Activated naive CD4-positive, alpha-beta T cell treated with anti-CD3 and anti-CD28 coated beads for 36 hours (primary cell): Measurements from ENCODE around the gene KIF6. TPM values are rescaled to one million over a fixed set of nuclear protein-coding genes. Genes with fewer than 3 reads are reported as not detected.
A peak's percentile ranks its signal among the peaks of the same experiment; 100 is the strongest.

Experiments used
- CTCF ChIA-PET: fragments of 350-600 bp; sonication (Branson Sonifier 250); formaldehyde crosslinking; loops from one replicate; lab custom pipeline; 2021; ENCODE audit warnings: antibody characterized with exemption; lab: Charles Lee
- DNase-seq: peaks from one replicate; pipeline ENCODE4 v3.0.0-alpha.2; 2020
- H3K27ac Mint-ChIP-seq: one replicate; pipeline ENCODE4 v1.8.0; 2021; ENCODE audit warnings: mild to moderate bottlenecking, mixed read lengths
- H3K27me3 Mint-ChIP-seq: one replicate; pipeline ENCODE4 v1.8.0; 2021; ENCODE audit warnings: low read depth, mixed read lengths
- H3K36me3 Mint-ChIP-seq: one replicate; pipeline ENCODE4 v1.8.0; 2021; ENCODE audit warnings: low read depth, mixed read lengths
- H3K4me1 Mint-ChIP-seq: one replicate; pipeline ENCODE4 v1.8.0; 2021; ENCODE audit warnings: low read depth, mixed read lengths
- H3K4me3 Mint-ChIP-seq: one replicate; pipeline ENCODE4 v1.8.0; 2021; ENCODE audit warnings: mild to moderate bottlenecking, moderate library complexity, mixed read lengths
- H3K9me3 Mint-ChIP-seq: one replicate; pipeline ENCODE4 v1.8.0; 2021; ENCODE audit warnings: mixed read lengths
- intact Hi-C: fragments of 100-400 bp; cut with micrococcal nuclease; formaldehyde crosslinking; loops from one replicate; pipeline ENCODE4 v1.15.1; 2023
- total RNA-seq, 2 experiments: library from RNA; stranded (reverse); gene quantifications; one replicate each; pipeline ENCODE4 v1.2.3, GENCODE V29; 2021

The KIF6 gene
- total RNA-seq, 2 experiments from 2014 or later, result 0.10 to 0.30 TPM

GRCh38 chr6:39453956-39454524, 271.2 kb downstream of the KIF6 start:
- no peak overlapping the region for H3K4me3 Mint-ChIP-seq
- H3K9me3 Mint-ChIP-seq, result peaks cover 6% of the 10 kb centered on the region
- no peaks in the 10 kb centered on the region for H3K36me3 Mint-ChIP-seq
- no peak overlapping the region for H3K27ac Mint-ChIP-seq
- peaks cover 19% of the 10 kb centered on the region for H3K27me3 Mint-ChIP-seq
- CTCF ChIA-PET, result interaction anchor here (0.7 kb wide), 1 partner anchor 41 kb away, joined by 3 read pairs; no protein-coding TSS in a partner anchor
- no peak for DNase-seq
- peaks cover 13% of the 10 kb centered on the region for H3K4me1 Mint-ChIP-seq
- intact Hi-C loops, result no loop called here

GRCh38 chr6:39453241-39453640, 272.0 kb downstream of the KIF6 start:
- Mint-ChIP-seq H3K9me3 (peaks cover 6% of the 10 kb centered on the region), H3K4me3 (no peak overlapping the region), H3K27me3 (peaks cover 25% of the 10 kb centered on the region), H3K4me1 (peaks cover 13% of the 10 kb centered on the region), H3K27ac (no peak overlapping the region), H3K36me3 (no peaks in the 10 kb centered on the region)
- intact Hi-C loops, result no loop called here
- no peak for DNase-seq
- CTCF ChIA-PET, result interaction anchor here (1.6 kb wide), 2 partner anchors 10 to 20 kb away, joined by 3 to 6 read pairs; no protein-coding TSS in a partner anchor

- Mint-ChIP-seq H3K27ac (no peak overlapping the region), H3K9me3 (peaks cover 6% of the 10 kb centered on the region), H3K4me3 (no peak overlapping the region), H3K36me3 (no peaks in the 10 kb centered on the region), H3K27me3 (peaks cover 25% of the 10 kb centered on the region), H3K4me1 (peaks cover 13% of the 10 kb centered on the region)
- CTCF ChIA-PET, result interaction anchor here (0.6 to 1.6 kb wide), 5 partner anchors 10 to 274 kb away, joined by 3 to 6 read pairs (median 3); no protein-coding TSS in a partner anchor
- intact Hi-C loops, result no loop called here
- DNase-seq, result peak; percentile 11
Measured at GRCh38 chr6:39452306-39453145, 272.7 kb downstream of the KIF6 start.

- Mint-ChIP-seq H3K27ac (no peak overlapping the region), H3K9me3 (peaks cover 6% of the 10 kb centered on the region), H3K27me3 (peaks cover 28% of the 10 kb centered on the region), H3K4me3 (no peak overlapping the region), H3K36me3 (no peaks in the 10 kb centered on the region), H3K4me1 (peaks cover 19% of the 10 kb centered on the region)
- peak; percentile 37 for DNase-seq
- intact Hi-C loops, result no loop called here
- CTCF ChIA-PET, result interaction anchor here (0.6 to 1.6 kb wide), 4 partner anchors 11 to 275 kb away, joined by 3 to 6 read pairs (median 4); no protein-coding TSS in a partner anchor
Measured at GRCh38 chr6:39451831-39452230, 273.4 kb downstream of the KIF6 start.

DNA sequence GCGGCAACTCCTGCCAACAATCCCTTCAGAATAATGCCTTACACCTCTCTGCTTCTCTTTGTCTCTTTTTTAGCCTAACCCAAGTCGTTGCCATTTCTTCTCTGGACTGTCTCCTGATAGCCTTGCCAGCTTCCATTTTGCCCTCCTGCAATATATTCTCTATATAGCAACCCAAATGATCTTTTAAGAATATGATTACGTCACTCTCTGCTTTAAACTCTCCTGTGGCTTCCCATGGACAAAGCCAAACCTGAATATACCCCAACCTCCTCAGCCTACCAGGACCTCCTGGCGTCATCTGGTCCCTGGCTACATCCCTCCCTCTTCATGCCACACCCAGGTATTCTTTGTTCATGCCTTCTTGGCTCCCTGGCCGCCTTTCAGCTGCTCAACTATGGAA, 276.2 kb downstream of the KIF6 start:
- no peak for DNase-seq
- CTCF ChIA-PET, result no interaction called here
- Mint-ChIP-seq H3K27me3 (peaks cover 28% of the 10 kb centered on the region), H3K4me1 (peaks cover 23% of the 10 kb centered on the region), H3K9me3 (peaks cover 2% of the 10 kb centered on the region), H3K36me3 (no peaks in the 10 kb centered on the region), H3K4me3 (no peak overlapping the region), H3K27ac (no peak overlapping the region)
- intact Hi-C loops, result no loop called here

GRCh38 chr6:39446909-39447308, 278.3 kb downstream of the KIF6 start:
- H3K4me1 Mint-ChIP-seq, result peaks cover 11% of the 10 kb centered on the region
- H3K27ac Mint-ChIP-seq, result no peak overlapping the region
- CTCF ChIA-PET, result no interaction called here
- intact Hi-C loops, result no loop called here
- H3K4me3 Mint-ChIP-seq, result no peak overlapping the region
- no peaks in the 10 kb centered on the region for H3K36me3 Mint-ChIP-seq
- H3K27me3 Mint-ChIP-seq, result peaks cover 28% of the 10 kb centered on the region
- no peak for DNase-seq
- no peaks in the 10 kb centered on the region for H3K9me3 Mint-ChIP-seq

DNA sequence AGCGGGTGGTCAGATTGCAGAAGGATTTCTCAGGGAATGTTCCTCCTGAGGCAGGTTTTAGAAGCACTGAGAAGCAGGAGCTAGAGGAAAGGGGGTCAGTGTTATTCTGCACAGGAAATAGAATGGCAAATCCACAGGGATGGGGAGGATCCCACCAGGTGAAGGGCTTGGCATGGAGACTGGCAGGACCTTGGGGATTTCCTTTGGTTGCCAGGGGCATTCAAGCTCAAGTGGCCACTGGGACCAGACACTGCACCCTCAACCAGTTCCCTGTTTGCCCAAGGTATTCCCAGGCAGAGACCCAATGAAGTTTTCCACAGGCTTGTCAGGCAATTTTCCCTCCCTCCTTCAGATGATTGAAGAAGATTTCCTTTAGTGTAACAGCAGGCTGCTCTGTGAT, 279.5 kb downstream of the KIF6 start:
- no peak overlapping the region for H3K4me3 Mint-ChIP-seq

DNA sequence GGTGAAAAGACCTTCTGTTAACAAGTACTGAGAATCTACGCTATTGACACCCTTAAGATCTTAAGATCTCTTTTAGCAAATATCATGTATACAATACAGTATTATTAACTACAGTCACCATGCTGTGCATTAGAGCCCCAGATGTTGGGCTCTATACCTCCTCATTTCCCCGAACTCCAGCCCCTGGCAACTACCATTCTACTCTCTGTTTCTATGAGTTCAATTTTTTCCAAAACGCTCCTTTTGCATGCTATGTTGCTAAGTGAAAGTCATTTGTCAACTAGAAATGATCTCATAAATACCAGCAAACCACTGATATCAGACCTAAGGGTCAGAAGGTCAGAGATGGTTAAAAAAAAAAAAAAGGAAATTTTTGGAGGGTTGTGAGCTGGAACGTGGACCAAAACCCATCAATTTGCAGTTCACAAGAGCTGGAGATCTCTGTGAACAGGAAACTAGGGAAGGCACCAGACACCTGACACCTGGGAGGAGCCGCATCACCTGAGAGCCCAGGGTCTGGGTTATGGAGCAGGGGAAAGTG, 280.7 kb downstream of the KIF6 start:
- Mint-ChIP-seq H3K27ac (no peak overlapping the region), H3K4me1 (peaks cover 10% of the 10 kb centered on the region), H3K27me3 (peaks cover 21% of the 10 kb centered on the region), H3K9me3 (no peaks in the 10 kb centered on the region), H3K36me3 (no peaks in the 10 kb centered on the region), H3K4me3 (no peak overlapping the region)
- DNase-seq, result no peak
- CTCF ChIA-PET, result no interaction called here
- intact Hi-C loops, result no loop called here

More for the DNA sequence above, 279.5 kb downstream of the KIF6 start:
- no peaks in the 10 kb centered on the region for H3K36me3 Mint-ChIP-seq
- no peaks in the 10 kb centered on the region for H3K9me3 Mint-ChIP-seq
- peaks cover 10% of the 10 kb centered on the region for H3K4me1 Mint-ChIP-seq
- H3K27me3 Mint-ChIP-seq, result peaks cover 26% of the 10 kb centered on the region
- DNase-seq, result no peak
- CTCF ChIA-PET, result no interaction called here
- no peak overlapping the region for H3K27ac Mint-ChIP-seq
- intact Hi-C loops, result no loop called here

GRCh38 chr6:39441986-39442385, 283.2 kb downstream of the KIF6 start:
- H3K4me3 Mint-ChIP-seq, result no peak overlapping the region
- peaks cover 7% of the 10 kb centered on the region for H3K27me3 Mint-ChIP-seq
- H3K4me1 Mint-ChIP-seq, result peaks cover 6% of the 10 kb centered on the region
- no peak for DNase-seq
- no peaks in the 10 kb centered on the region for H3K36me3 Mint-ChIP-seq
- intact Hi-C loops, result no loop called here
- H3K9me3 Mint-ChIP-seq, result peaks cover 2% of the 10 kb centered on the region
- no peak overlapping the region for H3K27ac Mint-ChIP-seq
- CTCF ChIA-PET, result no interaction called here

DNA sequence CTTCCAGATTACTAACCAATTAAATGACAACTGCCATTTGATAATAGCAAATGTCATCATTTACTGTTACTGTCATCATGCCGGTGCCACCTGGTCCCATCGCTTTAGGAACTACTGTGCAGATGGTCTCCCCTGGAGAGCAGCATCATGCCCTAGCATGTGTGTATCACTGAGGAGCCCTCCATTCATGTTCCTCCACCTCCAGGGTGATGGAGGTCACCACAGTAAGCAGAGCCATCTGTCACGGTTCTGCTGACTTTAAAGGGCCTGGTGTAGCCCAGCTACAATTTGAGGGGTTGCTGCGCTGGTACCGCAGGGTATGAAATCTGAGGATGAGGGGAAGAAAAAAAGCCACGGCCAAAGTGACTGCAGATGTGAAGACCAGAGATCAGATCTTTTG, 283.9 kb downstream of the KIF6 start:
- intact Hi-C loops, result no loop called here
- DNase-seq, result no peak
- CTCF ChIA-PET, result no interaction called here
- Mint-ChIP-seq H3K4me3 (no peak overlapping the region), H3K27me3 (peaks cover 7% of the 10 kb centered on the region), H3K27ac (no peak overlapping the region), H3K4me1 (peaks cover 2% of the 10 kb centered on the region), H3K36me3 (no peaks in the 10 kb centered on the region), H3K9me3 (peaks cover 5% of the 10 kb centered on the region)

- no peaks in the 10 kb centered on the region for H3K36me3 Mint-ChIP-seq
- CTCF ChIA-PET, result no interaction called here
- H3K4me1 Mint-ChIP-seq, result no peaks in the 10 kb centered on the region
- no peak overlapping the region for H3K4me3 Mint-ChIP-seq
- H3K9me3 Mint-ChIP-seq, result peaks cover 5% of the 10 kb centered on the region
- no peak for DNase-seq
- intact Hi-C loops, result no loop called here
- peaks cover 7% of the 10 kb centered on the region for H3K27me3 Mint-ChIP-seq
- H3K27ac Mint-ChIP-seq, result no peak overlapping the region
Measured at GRCh38 chr6:39440039-39440426, 285.2 kb downstream of the KIF6 start.

DNA sequence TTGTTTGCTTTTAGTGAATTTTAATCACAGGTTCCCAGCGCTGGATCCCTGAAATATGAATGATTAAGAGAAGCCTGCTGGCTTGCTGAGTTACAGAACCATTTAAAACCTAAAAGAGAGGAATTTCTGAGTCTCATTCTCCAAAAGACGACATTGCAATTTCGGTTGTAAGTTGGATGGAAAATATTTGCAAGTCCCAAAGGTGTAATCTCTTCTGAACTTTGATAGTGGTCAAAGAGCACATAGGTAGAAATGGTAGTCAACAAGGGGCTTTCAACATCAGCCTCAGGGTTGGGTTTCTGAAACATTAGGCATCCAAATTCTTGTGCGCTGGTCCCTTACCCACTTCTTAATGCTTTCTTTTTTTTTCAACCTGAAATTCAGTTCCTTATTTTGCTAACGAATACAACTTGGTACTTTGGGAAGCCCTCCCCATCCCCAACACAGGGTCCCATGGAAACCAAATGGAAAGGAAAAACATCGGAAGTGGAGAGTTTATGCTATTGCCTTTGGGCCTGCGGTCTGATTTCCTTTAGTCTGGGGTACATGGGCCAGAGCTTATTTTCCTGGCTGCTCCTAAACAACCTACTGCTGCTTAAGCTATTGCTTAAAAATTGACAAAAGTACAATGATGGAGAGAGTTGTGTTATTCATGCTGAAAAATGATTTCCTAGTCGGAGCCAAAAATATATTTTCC, 285.7 kb downstream of the KIF6 start:
- Mint-ChIP-seq H3K27me3 (peaks cover 7% of the 10 kb centered on the region), H3K27ac (no peak overlapping the region), H3K36me3 (no peaks in the 10 kb centered on the region), H3K9me3 (peaks cover 5% of the 10 kb centered on the region), H3K4me1 (no peaks in the 10 kb centered on the region), H3K4me3 (no peak overlapping the region)
- intact Hi-C loops, result no loop called here
- DNase-seq, result no peak
- CTCF ChIA-PET, result interaction anchor here (1.3 kb wide), 1 partner anchor 13 kb away, joined by 4 read pairs; no protein-coding TSS in a partner anchor
